Hepatocyte (in vitro differentiated cells): ENCODE results near the gene GPAT2. TPM values are rescaled to one million over a fixed set of nuclear protein-coding genes. Genes with fewer than 3 reads are reported as not detected.
"Not testable (repeated sequence)": the region's sequence is repeated elsewhere in the genome, so short reads cannot be mapped to it uniquely, and the experiment has no call there.

Source experiments
- DNase-seq: peaks from one replicate; pipeline ENCODE4 v3.0.0-alpha.2; 2016; ENCODE audit warnings: low spot score
- H2AFZ ChIP-seq: fragments of 200-600 bp; sonication (generic); 2 replicates; pipeline ENCODE4 v1.6.0; 2016; ENCODE audit warnings: antibody characterized with exemption, mild to moderate bottlenecking
- H3K27ac ChIP-seq: fragments of 200-600 bp; sonication (generic); 2 replicates; pipeline ENCODE4 v1.5.1; 2016; ENCODE audit warnings: mild to moderate bottlenecking
- H3K27me3 ChIP-seq: fragments of 200-600 bp; sonication (generic); 2 replicates; pipeline ENCODE4 v1.6.1; 2016
- H3K36me3 ChIP-seq: fragments of 200-600 bp; sonication (generic); replicated peaks from 2 replicates; pipeline ENCODE4 v1.5.1; 2016; ENCODE audit warnings: low read depth; ENCODE audit not compliant: insufficient read depth
- H3K4me1 ChIP-seq: fragments of 200-600 bp; sonication (generic); 2 replicates; pipeline ENCODE4 v1.5.1; 2016; ENCODE audit warnings: mild to moderate bottlenecking, moderate library complexity; ENCODE audit not compliant: insufficient read depth
- H3K4me2 ChIP-seq: fragments of 200-600 bp; sonication (generic); 2 replicates; pipeline ENCODE4 v1.6.0; 2016
- H3K4me3 ChIP-seq: fragments of 200-600 bp; sonication (generic); 2 replicates; pipeline ENCODE4 v1.5.1; 2016; ENCODE audit warnings: mild to moderate bottlenecking
- H3K79me2 ChIP-seq: fragments of 200-600 bp; sonication (generic); 2 replicates; pipeline ENCODE4 v1.6.0; 2017; ENCODE audit warnings: mild to moderate bottlenecking
- H3K9me2 ChIP-seq: fragments of 200-600 bp; sonication (generic); replicated peaks from 2 replicates; pipeline ENCODE4 v1.6.0; 2017; ENCODE audit warnings: mild to moderate bottlenecking; ENCODE audit not compliant: insufficient read depth
- H3K9me3 ChIP-seq: fragments of 200-600 bp; sonication (generic); 2 replicates; pipeline ENCODE4 v1.5.1; 2016; ENCODE audit warnings: low read depth, mild to moderate bottlenecking
- H4K20me1 ChIP-seq: fragments of 200-600 bp; sonication (generic); 2 replicates; pipeline ENCODE4 v1.6.0; 2016; ENCODE audit warnings: mild to moderate bottlenecking; ENCODE audit not compliant: insufficient read depth, poor library complexity, severe bottlenecking
- WGBS: methylation state at CpG from one replicate; pipeline ENCODE4 v1.1.6; 2016; ENCODE audit warnings: low lambda C conversion rate; ENCODE audit errors: missing lambda C conversion rate; 5-methylcytosine and 5-hydroxymethylcytosine counted together
- polyA plus RNA-seq: library from polyadenylated mRNA; unstranded; fragments of >200 nt; fragmentation: Nextera tagmentation; extraction: Ambion mirVana; gene quantifications from 2 replicates; pipeline ENCODE4 v1.2.1, GENCODE V29; 2016
- total RNA-seq: library from RNA; depleted of rRNA; stranded (reverse); fragments of >200 nt; gene quantifications from 2 replicates; pipeline ENCODE4 v1.2.3, GENCODE V29; 2014
- TF ChIP-seq, protein P1 (sequence below): fragments of 200-600 bp; sonication (generic); IDR thresholded peaks from 2 replicates; pipeline ENCODE4 v1.5.1; 2016; ENCODE audit warnings: antibody characterized with exemption, mild to moderate bottlenecking; ENCODE audit not compliant: poor library complexity

GPAT2 gene
- total and polyA plus RNA-seq, 2 experiments from 2014 or later: 0.31 TPM; not detected in 1

DNA sequence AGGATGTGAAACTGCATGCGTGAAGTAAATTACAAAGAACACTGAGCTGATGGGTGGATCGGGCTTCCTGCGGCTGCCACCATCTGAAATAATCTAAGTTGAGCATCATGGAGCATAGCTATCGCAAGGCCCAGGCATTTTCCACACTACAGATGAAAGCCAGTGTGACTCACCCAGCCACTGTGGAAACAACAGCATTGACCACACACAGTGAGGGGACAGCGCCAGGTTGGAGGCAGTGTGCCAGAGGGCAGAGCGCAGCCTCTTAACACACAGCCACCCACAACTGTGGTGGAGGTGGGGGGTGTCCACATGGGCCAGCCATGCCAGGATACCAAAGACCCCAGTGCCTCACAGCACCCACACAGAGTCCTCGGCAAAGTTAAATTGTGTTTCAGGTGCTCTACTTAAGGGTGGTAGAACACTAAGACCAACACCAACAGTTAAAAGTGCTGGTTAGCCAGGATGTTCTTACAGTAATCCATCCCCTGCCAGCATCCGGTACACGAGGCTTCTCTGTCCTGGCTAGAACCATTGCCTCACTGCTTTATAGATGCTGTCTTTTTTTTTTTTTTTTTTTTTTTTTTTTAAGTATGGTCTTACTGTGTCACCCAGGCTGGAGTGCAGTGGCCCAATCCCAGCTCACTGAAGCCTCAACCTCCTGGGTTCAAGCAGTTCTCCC is 14.7 kb downstream of the GPAT2 start:
- DNase-seq, H4K20me1 ChIP-seq, H3K4me2 ChIP-seq, H3K27ac ChIP-seq, H3K27me3 ChIP-seq, H3K4me3 ChIP-seq, H2AFZ ChIP-seq, H3K4me1 ChIP-seq, H3K79me2 ChIP-seq, H3K9me3 ChIP-seq, H3K9me2 ChIP-seq, H3K36me3 ChIP-seq: not testable (repeated sequence)
- WGBS: 88% methylated on average over 5 of the region's 9 CpGs

DNA sequence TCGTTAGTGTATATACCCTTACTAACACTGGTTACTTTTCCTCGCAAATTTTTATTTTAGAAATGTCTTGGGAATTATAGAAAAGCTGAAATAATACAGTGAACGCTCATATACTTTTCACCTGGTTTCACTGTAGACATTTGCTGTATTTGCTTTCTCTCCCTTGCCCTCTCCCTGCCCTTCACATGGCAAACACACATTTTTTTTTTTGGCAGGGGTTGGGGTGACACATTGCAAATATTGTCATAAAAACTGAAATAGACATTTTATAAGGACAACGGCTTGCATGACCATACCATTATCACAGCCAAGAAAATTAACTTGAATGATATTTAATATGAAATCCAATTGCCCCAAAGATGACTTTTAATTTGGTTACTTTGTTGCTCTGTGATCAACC is 18.4 kb downstream of the GPAT2 start:
- DNase-seq, H3K4me1 ChIP-seq, H3K4me2 ChIP-seq, H3K27ac ChIP-seq, H4K20me1 ChIP-seq, H3K36me3 ChIP-seq, H3K27me3 ChIP-seq, H2AFZ ChIP-seq, H3K79me2 ChIP-seq, H3K4me3 ChIP-seq, H3K9me3 ChIP-seq, H3K9me2 ChIP-seq: not testable (repeated sequence)
- WGBS: 73% methylated on average over 4 of the region's 4 CpGs

DNA sequence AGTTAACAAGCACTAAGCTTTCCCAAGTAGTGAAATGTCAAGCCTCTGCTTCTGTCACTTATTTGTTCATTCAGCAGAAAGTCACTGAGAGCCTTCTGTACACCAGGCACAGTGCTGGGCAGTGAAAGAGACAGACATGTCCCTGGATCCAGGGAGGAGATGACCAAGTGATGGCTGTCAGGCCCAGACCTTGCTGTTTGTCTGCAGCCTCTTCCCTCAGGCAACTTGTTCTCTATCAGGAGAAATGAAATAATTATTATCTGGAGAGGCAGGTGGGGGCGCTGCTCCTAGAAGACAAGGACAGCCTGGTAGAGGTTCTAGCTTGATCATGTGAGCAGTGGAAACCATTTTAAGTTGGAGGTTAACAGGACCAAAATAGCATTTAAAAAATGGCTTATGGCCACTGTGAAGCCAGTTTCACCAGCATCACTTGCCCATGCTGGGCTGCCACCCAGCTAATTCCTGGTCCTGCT is 21.9 kb downstream of the GPAT2 start:
- WGBS: 72% methylated on average over 1 of the region's 1 CpG
- H3K9me3 ChIP-seq, H3K79me2 ChIP-seq, H3K4me1 ChIP-seq, H3K36me3 ChIP-seq, H3K4me2 ChIP-seq, H3K4me3 ChIP-seq, H3K27ac ChIP-seq, DNase-seq, H3K27me3 ChIP-seq, H3K9me2 ChIP-seq, H4K20me1 ChIP-seq, H2AFZ ChIP-seq: not testable (repeated sequence)

DNA sequence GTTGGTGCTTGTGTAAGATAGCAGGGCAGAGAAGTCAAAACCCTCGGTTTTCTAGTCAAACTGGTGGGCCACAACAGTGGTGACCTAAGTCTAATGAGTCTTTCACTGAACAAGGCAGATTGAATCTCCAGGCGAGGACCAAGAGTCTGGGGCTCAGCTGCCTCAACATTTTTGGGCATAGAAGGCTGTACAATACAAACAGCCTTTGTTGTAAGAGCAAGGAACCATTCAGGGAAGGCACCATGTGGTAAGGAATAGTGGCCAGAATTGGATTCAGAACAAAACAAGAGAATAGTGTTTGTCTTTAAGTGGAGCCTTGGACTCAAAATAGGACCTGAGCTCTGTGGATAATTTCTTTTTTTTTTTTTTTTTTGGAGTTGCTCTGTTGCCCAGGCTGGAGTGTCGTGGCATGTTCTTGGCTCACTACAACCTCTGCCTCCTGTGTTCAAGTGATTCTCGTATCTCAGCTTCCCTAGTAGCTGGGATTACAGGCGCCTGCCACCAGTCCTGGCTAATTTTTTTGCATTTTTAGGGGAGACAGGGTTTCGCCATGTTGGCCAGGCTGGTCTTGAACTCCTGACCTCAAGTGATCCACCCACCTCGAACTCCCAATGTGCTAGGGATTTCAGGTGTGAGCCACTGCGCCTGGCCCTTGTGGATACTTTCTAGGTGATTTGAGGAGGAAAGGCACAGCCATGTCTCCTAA is 22.5 kb downstream of the GPAT2 start:
- H3K36me3 ChIP-seq, H3K79me2 ChIP-seq, DNase-seq, H4K20me1 ChIP-seq, H3K9me2 ChIP-seq, H3K4me2 ChIP-seq, H3K27me3 ChIP-seq, H3K4me3 ChIP-seq, H2AFZ ChIP-seq, H3K4me1 ChIP-seq, H3K9me3 ChIP-seq, H3K27ac ChIP-seq: not testable (repeated sequence)
- 93% methylated on average over 8 of the region's 8 CpGs for WGBS

- H2AFZ ChIP-seq: not testable (repeated sequence)
Observed at GRCh38 chr2:96011129-96011455, 23.6 kb downstream of the GPAT2 start.

DNA sequence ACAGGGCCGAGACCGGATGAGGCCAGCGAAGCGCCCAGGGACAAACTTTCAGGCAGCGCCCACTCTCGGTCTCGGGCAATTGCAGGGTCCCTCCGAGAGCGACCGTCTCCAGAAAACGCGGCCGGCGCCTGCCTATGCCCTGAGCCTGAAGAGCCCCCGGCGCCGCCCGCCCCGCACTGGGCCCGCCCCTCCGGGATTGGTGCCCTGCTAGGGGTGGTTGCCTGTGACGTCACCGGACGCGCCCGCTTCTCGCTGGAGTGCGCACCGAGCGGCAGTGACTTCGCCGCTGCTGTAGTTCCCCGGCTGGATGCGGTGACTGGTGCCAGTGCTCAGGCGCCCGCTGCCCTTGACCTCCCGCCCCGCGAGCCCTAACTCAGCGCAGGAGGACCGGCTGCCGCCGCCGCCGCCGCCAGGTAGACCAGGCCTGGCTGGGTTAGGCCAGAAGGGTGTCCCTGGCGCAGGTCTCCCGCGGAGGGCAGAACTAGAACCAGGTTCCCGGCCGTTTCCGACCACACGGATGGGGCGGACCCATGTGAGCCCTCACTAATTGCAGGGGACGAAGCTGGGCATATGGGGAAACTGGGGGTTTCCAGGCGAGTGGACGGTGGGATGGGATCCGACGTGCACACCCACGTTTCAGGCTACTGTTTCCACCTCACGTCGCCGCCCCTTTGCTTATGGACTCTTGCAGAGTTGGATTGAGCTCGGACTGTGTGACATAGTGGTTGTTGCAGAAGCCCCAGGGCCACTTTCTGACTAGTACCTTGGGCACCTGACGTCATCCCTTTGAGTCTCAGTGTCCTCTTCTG is 24.2 kb downstream of the GPAT2 start:
- H3K27me3 ChIP-seq, H3K4me1 ChIP-seq, H3K9me2 ChIP-seq, H3K36me3 ChIP-seq, H3K9me3 ChIP-seq, H4K20me1 ChIP-seq, H3K79me2 ChIP-seq: not testable (repeated sequence)
- WGBS: 0% methylated on average over 19 of the region's 65 CpGs
- Histone ChIP-seq H2AFZ (peak overlapping the region; percentile 76), H3K4me3 (peak overlapping the region; percentile 36), H3K4me2 (peak overlapping the region; percentile 92), H3K27ac (peak overlapping the region; percentile 92)
- DNase-seq: peak; percentile 97

More at GRCh38 chr2:96011129-96011455, 23.6 kb downstream of the GPAT2 start:
- H3K79me2 ChIP-seq, H3K36me3 ChIP-seq, H3K4me1 ChIP-seq, H3K9me2 ChIP-seq, H3K9me3 ChIP-seq, H3K27me3 ChIP-seq, H3K4me3 ChIP-seq, H4K20me1 ChIP-seq: not testable (repeated sequence)
- peak; percentile 76 for DNase-seq
- TF ChIP-seq, protein P1, sequence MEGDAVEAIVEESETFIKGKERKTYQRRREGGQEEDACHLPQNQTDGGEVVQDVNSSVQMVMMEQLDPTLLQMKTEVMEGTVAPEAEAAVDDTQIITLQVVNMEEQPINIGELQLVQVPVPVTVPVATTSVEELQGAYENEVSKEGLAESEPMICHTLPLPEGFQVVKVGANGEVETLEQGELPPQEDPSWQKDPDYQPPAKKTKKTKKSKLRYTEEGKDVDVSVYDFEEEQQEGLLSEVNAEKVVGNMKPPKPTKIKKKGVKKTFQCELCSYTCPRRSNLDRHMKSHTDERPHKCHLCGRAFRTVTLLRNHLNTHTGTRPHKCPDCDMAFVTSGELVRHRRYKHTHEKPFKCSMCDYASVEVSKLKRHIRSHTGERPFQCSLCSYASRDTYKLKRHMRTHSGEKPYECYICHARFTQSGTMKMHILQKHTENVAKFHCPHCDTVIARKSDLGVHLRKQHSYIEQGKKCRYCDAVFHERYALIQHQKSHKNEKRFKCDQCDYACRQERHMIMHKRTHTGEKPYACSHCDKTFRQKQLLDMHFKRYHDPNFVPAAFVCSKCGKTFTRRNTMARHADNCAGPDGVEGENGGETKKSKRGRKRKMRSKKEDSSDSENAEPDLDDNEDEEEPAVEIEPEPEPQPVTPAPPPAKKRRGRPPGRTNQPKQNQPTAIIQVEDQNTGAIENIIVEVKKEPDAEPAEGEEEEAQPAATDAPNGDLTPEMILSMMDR: peak; percentile 46
- H3K27ac ChIP-seq: peak overlapping the region; percentile 20
- peak overlapping the region; percentile 68 for H3K4me2 ChIP-seq
- 28% methylated on average over 4 of the region's 4 CpGs for WGBS
